ENCODE measurements around the gene TSSK3. TPM values are rescaled to one million over a fixed set of nuclear protein-coding genes. Genes with fewer than 3 reads are reported as not detected.

Gene TSSK3
- total RNA-seq, 1 experiment from 2014 or later: 2.6 TPM

- no TSS peak for BruUV-seq (replicated peaks)
- TF ChIP-seq, protein P1, sequence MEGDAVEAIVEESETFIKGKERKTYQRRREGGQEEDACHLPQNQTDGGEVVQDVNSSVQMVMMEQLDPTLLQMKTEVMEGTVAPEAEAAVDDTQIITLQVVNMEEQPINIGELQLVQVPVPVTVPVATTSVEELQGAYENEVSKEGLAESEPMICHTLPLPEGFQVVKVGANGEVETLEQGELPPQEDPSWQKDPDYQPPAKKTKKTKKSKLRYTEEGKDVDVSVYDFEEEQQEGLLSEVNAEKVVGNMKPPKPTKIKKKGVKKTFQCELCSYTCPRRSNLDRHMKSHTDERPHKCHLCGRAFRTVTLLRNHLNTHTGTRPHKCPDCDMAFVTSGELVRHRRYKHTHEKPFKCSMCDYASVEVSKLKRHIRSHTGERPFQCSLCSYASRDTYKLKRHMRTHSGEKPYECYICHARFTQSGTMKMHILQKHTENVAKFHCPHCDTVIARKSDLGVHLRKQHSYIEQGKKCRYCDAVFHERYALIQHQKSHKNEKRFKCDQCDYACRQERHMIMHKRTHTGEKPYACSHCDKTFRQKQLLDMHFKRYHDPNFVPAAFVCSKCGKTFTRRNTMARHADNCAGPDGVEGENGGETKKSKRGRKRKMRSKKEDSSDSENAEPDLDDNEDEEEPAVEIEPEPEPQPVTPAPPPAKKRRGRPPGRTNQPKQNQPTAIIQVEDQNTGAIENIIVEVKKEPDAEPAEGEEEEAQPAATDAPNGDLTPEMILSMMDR (IDR thresholded peaks at IDR 0.05; ENCODE audit: insufficient read depth in 1 of 2, low read depth in 1 of 2, low read length in 1 of 2, severe bottlenecking in 1 of 2, unreplicated experiment in 1 of 2): no peak
- DNase-seq: peak in 1 of 2 experiments; percentile 13
- Histone ChIP-seq H3K36me3 (ENCODE audit: control insufficient read depth, insufficient read depth, low read length) (no peaks in the 10 kb centered on the region), H3K4me1 (peaks cover 19% of the 10 kb centered on the region), H3K27me3 (replicated peaks; ENCODE audit: control insufficient read depth, insufficient read depth, low read length) (no peaks in the 10 kb centered on the region), H3K4me3 (ENCODE audit: low read depth, low read length) (peak overlapping the region; percentile 50), H3K9me3 (no peaks in the 10 kb centered on the region)
- Mint-ChIP-seq H3K9me3 (ENCODE audit: unreplicated experiment) (no peaks in the 10 kb centered on the region), H3K4me3 (ENCODE audit: unreplicated experiment) (peak overlapping the region; percentile 78), H3K27ac (ENCODE audit: unreplicated experiment) (peak overlapping the region; percentile 84), H3K4me1 (ENCODE audit: low read depth, unreplicated experiment) (peaks cover 14% of the 10 kb centered on the region), H3K36me3 (ENCODE audit: insufficient read depth, unreplicated experiment) (peaks cover 19% of the 10 kb centered on the region), H3K27me3 (ENCODE audit: insufficient read depth, unreplicated experiment) (no peaks in the 10 kb centered on the region)
- ChIA-PET POLR2A (no interaction called here), CTCF (no interaction called here)
- intact Hi-C loops (cut with micrococcal nuclease; ENCODE audit: unreplicated experiment): no loop called here
Measured at GRCh38 chr1:32361308-32361673, 1.0 kb upstream of the TSSK3 start.

GRCh38 chr1:32361674-32362473 lies 465 bp upstream of the TSSK3 start:
- H3K36me3 ChIP-seq (ENCODE audit: control insufficient read depth, insufficient read depth, low read length): no peaks in the 10 kb centered on the region
- H3K27me3 Mint-ChIP-seq (ENCODE audit: insufficient read depth, unreplicated experiment): no peaks in the 10 kb centered on the region
- no peaks in the 10 kb centered on the region for H3K9me3 Mint-ChIP-seq (ENCODE audit: unreplicated experiment)
- intact Hi-C loops (cut with micrococcal nuclease; ENCODE audit: unreplicated experiment): loop anchor here (2.0 kb wide), 1 partner anchor 139 kb away; the partner anchor contains the start of genes EIF3I and TMEM234
- H3K27me3 ChIP-seq (replicated peaks; ENCODE audit: control insufficient read depth, insufficient read depth, low read length): no peaks in the 10 kb centered on the region
- H3K27ac Mint-ChIP-seq (ENCODE audit: unreplicated experiment): no peak overlapping the region
- H3K36me3 Mint-ChIP-seq (ENCODE audit: insufficient read depth, unreplicated experiment): peaks cover 19% of the 10 kb centered on the region
- H3K4me1 ChIP-seq: peaks cover 19% of the 10 kb centered on the region
- POLR2A ChIA-PET: no interaction called here
- CTCF ChIA-PET: no interaction called here
- H3K9me3 ChIP-seq: no peaks in the 10 kb centered on the region
- peaks cover 14% of the 10 kb centered on the region for H3K4me1 Mint-ChIP-seq (ENCODE audit: low read depth, unreplicated experiment)
- peak overlapping the region; percentile 54 for H3K4me3 Mint-ChIP-seq (ENCODE audit: unreplicated experiment)
- BruUV-seq (replicated peaks): no TSS peak
- peak in 1 of 2 experiments; percentile 61 for DNase-seq
- H3K4me3 ChIP-seq (ENCODE audit: low read depth, low read length): peak overlapping the region; percentile 50
- TF ChIP-seq, protein P1 (IDR thresholded peaks at IDR 0.05; ENCODE audit: insufficient read depth in 1 of 2, low read depth in 1 of 2, low read length in 1 of 2, severe bottlenecking in 1 of 2, unreplicated experiment in 1 of 2): peak; percentile 16 to 43

DNA sequence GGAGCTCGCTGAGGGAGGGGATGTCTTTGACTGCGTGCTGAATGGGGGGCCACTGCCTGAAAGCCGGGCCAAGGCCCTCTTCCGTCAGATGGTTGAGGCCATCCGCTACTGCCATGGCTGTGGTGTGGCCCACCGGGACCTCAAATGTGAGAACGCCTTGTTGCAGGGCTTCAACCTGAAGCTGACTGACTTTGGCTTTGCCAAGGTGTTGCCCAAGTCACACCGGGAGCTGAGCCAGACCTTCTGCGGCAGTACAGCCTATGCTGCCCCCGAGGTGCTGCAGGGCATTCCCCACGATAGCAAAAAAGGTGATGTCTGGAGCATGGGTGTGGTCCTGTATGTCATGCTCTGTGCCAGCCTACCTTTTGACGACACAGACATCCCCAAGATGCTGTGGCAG lies 1.4 kb downstream of the TSSK3 start:
- peaks cover 14% of the 10 kb centered on the region for H3K4me1 Mint-ChIP-seq (ENCODE audit: low read depth, unreplicated experiment)
- POLR2A ChIA-PET: interaction anchor here (0.6 kb wide), 1 partner anchor 22 kb away, joined by 15 read pairs; no protein-coding TSS in a partner anchor
- peaks cover 19% of the 10 kb centered on the region for H3K36me3 Mint-ChIP-seq (ENCODE audit: insufficient read depth, unreplicated experiment)
- H3K27me3 Mint-ChIP-seq (ENCODE audit: insufficient read depth, unreplicated experiment): no peaks in the 10 kb centered on the region
- Histone ChIP-seq H3K4me1 (peaks cover 6% of the 10 kb centered on the region; the same call in 1 of the 2 replicates), H3K4me3 (ENCODE audit: low read depth, low read length) (no peak overlapping the region), H3K27me3 (replicated peaks; ENCODE audit: control insufficient read depth, insufficient read depth, low read length) (no peaks in the 10 kb centered on the region), H3K9me3 (no peaks in the 10 kb centered on the region), H3K36me3 (ENCODE audit: control insufficient read depth, insufficient read depth, low read length) (no peaks in the 10 kb centered on the region)
- no peak overlapping the region for H3K27ac Mint-ChIP-seq (ENCODE audit: unreplicated experiment)
- no peak for DNase-seq
- intact Hi-C loops (cut with micrococcal nuclease; ENCODE audit: unreplicated experiment): loop anchor here (2.0 kb wide), 1 partner anchor 141 kb away; the partner anchor contains the start of genes EIF3I and TMEM234
- no peaks in the 10 kb centered on the region for H3K9me3 Mint-ChIP-seq (ENCODE audit: unreplicated experiment)
- TF ChIP-seq, protein P1 (IDR thresholded peaks at IDR 0.05; ENCODE audit: insufficient read depth in 1 of 2, low read depth in 1 of 2, low read length in 1 of 2, severe bottlenecking in 1 of 2, unreplicated experiment in 1 of 2): no peak
- H3K4me3 Mint-ChIP-seq (ENCODE audit: unreplicated experiment): no peak overlapping the region
- CTCF ChIA-PET: interaction anchor here (0.6 to 1.8 kb wide), 2 partner anchors 77 to 148 kb away, joined by 5 to 8 read pairs; no protein-coding TSS in a partner anchor
- BruUV-seq (replicated peaks): no TSS peak
